Tibial nerve (tissue), 4 donors: ENCODE results near the gene OSBPL10. TPM values are rescaled to one million over a fixed set of nuclear protein-coding genes. Genes with fewer than 3 reads are reported as not detected.

Experiments used
- DNase-seq, 2 donors: peaks; one replicate each; pipeline ENCODE4 v3.0.0-alpha.2; 2019; ENCODE audit warnings: low spot score in 2 of 2
- H3K27ac ChIP-seq, 4 donors: fragments of 200-600 bp; sonication (generic) in 3 of 4; one replicate each; pipeline ENCODE4 v1.5.1; 2017 to 2019; ENCODE audit warnings: mild to moderate bottlenecking in 1 of 4
- H3K27me3 ChIP-seq, 2 donors: fragments of 200-600 bp; sonication (generic) in 1 of 2; one replicate each; pipeline versions ENCODE4 v1.5.1 to v1.6.0; 2017 to 2019
- H3K36me3 ChIP-seq, 3 donors: fragments of 200-600 bp; sonication (generic); one replicate each; pipeline ENCODE4 v1.5.1; 2018 to 2019
- H3K4me1 ChIP-seq, 4 donors: fragments of 200-600 bp; sonication (generic) in 3 of 4; one replicate each; pipeline ENCODE4 v1.5.1; 2017 to 2019
- H3K4me3 ChIP-seq, 4 donors: fragments of 200-600 bp; sonication (generic) in 3 of 4; one replicate each; pipeline ENCODE4 v1.5.1; 2017 to 2019; ENCODE audit warnings: mild to moderate bottlenecking in 1 of 4, moderate library complexity in 1 of 4
- H3K9me3 ChIP-seq, 4 donors: fragments of 200-600 bp; sonication (generic) in 3 of 4; one replicate each; pipeline ENCODE4 v1.5.1; 2017 to 2019
- CTCF ChIP-seq, 5 experiments: fragments of 200-600 bp in 3 of 5; fragments of 450-650 bp in 2 of 5; sonication (generic) in 3 of 5; IDR thresholded peaks; one replicate each; pipeline ENCODE4 v1.5.1; 2016 to 2019; ENCODE audit warnings: antibody characterized with exemption in 5 of 5, mild to moderate bottlenecking in 3 of 5, moderate library complexity in 2 of 5
- EP300 ChIP-seq, 2 donors: sonication (generic); formaldehyde crosslinking; IDR thresholded peaks; one replicate each; pipeline ENCODE4 v1.6.1; 2017; ENCODE audit warnings: antibody characterized with exemption in 2 of 2, mild to moderate bottlenecking in 1 of 2
- POLR2A ChIP-seq, 2 donors: fragments of 450-650 bp; IDR thresholded peaks; one replicate each; pipeline ENCODE4 v1.6.1; 2017; ENCODE audit warnings: antibody characterized with exemption in 2 of 2, mild to moderate bottlenecking in 2 of 2, moderate library complexity in 2 of 2
- WGBS, 2 donors: methylation state at CpG; one replicate each; pipeline ENCODE4 v1.1.5; 2018; 5-methylcytosine and 5-hydroxymethylcytosine counted together
- total RNA-seq, 4 donors: library from RNA; depleted of rRNA; stranded (reverse); fragments of >200 nt; gene quantifications; one replicate each; pipeline ENCODE4 v1.1.0, GENCODE V29; 2016

Gene OSBPL10
- total RNA-seq, 4 donors from 2014 or later = 45.0 to 79.2 (median 60.4) TPM

- WGBS, 2 donors = 65 to 79% methylated on average over 5 of the region's 5 CpGs
- no peak for TF ChIP-seq CTCF (IDR thresholded peaks at IDR 0.05)
- no peak for TF ChIP-seq POLR2A (IDR thresholded peaks at IDR 0.05)
- TF ChIP-seq EP300 (IDR thresholded peaks at IDR 0.05) = no peak
- no peaks in the 10 kb centered on the region for H3K36me3 ChIP-seq
These were observed 6.6 kb downstream of the OSBPL10 start for GRCh38 chr3:31974471-31974870.

GRCh38 chr3:31973837-31974236 lies 7.2 kb downstream of the OSBPL10 start:
- H3K36me3 ChIP-seq = no peaks in the 10 kb centered on the region
- no peak overlapping the region for H3K27ac ChIP-seq
- no peaks in the 10 kb centered on the region for H3K27me3 ChIP-seq
- no peak overlapping the region for H3K4me3 ChIP-seq
- 96 to 97% methylated on average over 5 of the region's 5 CpGs for WGBS, 2 donors
- no peak for DNase-seq
- TF ChIP-seq POLR2A (IDR thresholded peaks at IDR 0.05) = no peak
- no peaks in the 10 kb centered on the region for H3K9me3 ChIP-seq
- peaks cover 0 to 14% (median 6%) of the 10 kb centered on the region in 4 donors for H3K4me1 ChIP-seq

More at GRCh38 chr3:31974471-31974870, 6.6 kb downstream of the OSBPL10 start:
- Histone ChIP-seq H3K4me3 (no peak overlapping the region), H3K27me3 (no peaks in the 10 kb centered on the region), H3K4me1 (peaks cover 0 to 13% (median 5%) of the 10 kb centered on the region in 4 donors), H3K27ac (no peak overlapping the region), H3K9me3 (no peaks in the 10 kb centered on the region)
- no peak for DNase-seq

GRCh38 chr3:31973081-31973480 lies 8.0 kb downstream of the OSBPL10 start:
- no peaks in the 10 kb centered on the region for H3K36me3 ChIP-seq
- H3K27ac ChIP-seq = no peak overlapping the region
- no peak for DNase-seq
- TF ChIP-seq EP300 (IDR thresholded peaks at IDR 0.05) = no peak
- no peaks in the 10 kb centered on the region for H3K9me3 ChIP-seq
- H3K4me1 ChIP-seq = peaks cover 0 to 22% (median 7%) of the 10 kb centered on the region in 4 donors
- no peak overlapping the region for H3K4me3 ChIP-seq
- no peaks in the 10 kb centered on the region for H3K27me3 ChIP-seq
- 47 to 59% methylated on average over 4 of the region's 4 CpGs for WGBS, 2 donors

GRCh38 chr3:31971607-31972006 lies 9.5 kb downstream of the OSBPL10 start:
- Histone ChIP-seq H3K27ac (no peak overlapping the region), H3K4me1 (peaks cover 0 to 37% (median 18%) of the 10 kb centered on the region in 4 donors), H3K4me3 (no peak overlapping the region), H3K27me3 (no peaks in the 10 kb centered on the region), H3K9me3 (no peaks in the 10 kb centered on the region), H3K36me3 (no peaks in the 10 kb centered on the region)
- no peak for DNase-seq
- no peak for TF ChIP-seq CTCF (IDR thresholded peaks at IDR 0.05)
- TF ChIP-seq EP300 (IDR thresholded peaks at IDR 0.05) = no peak
- TF ChIP-seq POLR2A (IDR thresholded peaks at IDR 0.05) = no peak
- WGBS, 2 donors = 97 to 99% methylated on average over 3 of the region's 3 CpGs

- Histone ChIP-seq H3K4me3 (no peak overlapping the region), H3K36me3 (no peaks in the 10 kb centered on the region), H3K27ac (peak overlapping the region in 3 of 4 donors; percentile 43 to 87 (median 83)), H3K4me1 (peaks cover 0 to 37% (median 19%) of the 10 kb centered on the region in 4 donors), H3K9me3 (no peaks in the 10 kb centered on the region), H3K27me3 (no peaks in the 10 kb centered on the region)
- peak in 1 of 2 donors; percentile 80 for TF ChIP-seq EP300 (IDR thresholded peaks at IDR 0.05)
- TF ChIP-seq CTCF (IDR thresholded peaks at IDR 0.05) = no peak
- WGBS, 2 donors = 19 to 26% methylated on average over 6 of the region's 6 CpGs
- DNase-seq = peak in 1 of 2 donors; percentile 47
These were observed 12.1 kb downstream of the OSBPL10 start for GRCh38 chr3:31968927-31969418.

- Histone ChIP-seq H3K36me3 (no peaks in the 10 kb centered on the region), H3K4me3 (no peak overlapping the region), H3K9me3 (no peaks in the 10 kb centered on the region), H3K27me3 (no peaks in the 10 kb centered on the region), H3K4me1 (peaks cover 0 to 37% (median 19%) of the 10 kb centered on the region in 4 donors), H3K27ac (peak overlapping the region in 3 of 4 donors; percentile 63 to 87 (median 83))
- 18 to 26% methylated on average over 2 of the region's 2 CpGs for WGBS, 2 donors
- no peak for DNase-seq
- TF ChIP-seq EP300 (IDR thresholded peaks at IDR 0.05) (no peak), CTCF (IDR thresholded peaks at IDR 0.05) (no peak), POLR2A (IDR thresholded peaks at IDR 0.05) (no peak)
These were observed 12.6 kb downstream of the OSBPL10 start for GRCh38 chr3:31968369-31968926.
